Left renal pelvis (tissue), 4 donors: ENCODE data around the gene GLMP. TPM values are rescaled to one million over a fixed set of nuclear protein-coding genes. Genes with fewer than 3 reads are reported as not detected.

Experiments used
- DNase-seq, 4 donors: peaks; one replicate each; pipeline ENCODE4 v3.0.0-alpha.2; 2013; ENCODE audit warnings: low read depth in 4 of 4, low spot score in 3 of 4
- polyA plus RNA-seq, 4 donors: library from polyadenylated mRNA; unstranded; fragments of 120-200 nt; gene quantifications; one replicate each; pipeline ENCODE4 v1.2.1, GENCODE V29; 2013; ENCODE audit not compliant: insufficient read length in 4 of 4

Gene GLMP
- polyA plus RNA-seq, 4 donors, result 53.7 to 66.3 (median 63.0) TPM

- no peak for DNase-seq
Measured at GRCh38 chr1:156253634-156254033, 41.8 kb downstream of the GLMP start.

- DNase-seq, result no peak
Measured at GRCh38 chr1:156251527-156251926, 44.0 kb downstream of the GLMP start.

GRCh38 chr1:156249593-156249992, 45.9 kb downstream of the GLMP start:
- DNase-seq, result no peak

GRCh38 chr1:156248323-156248683, 47.2 kb downstream of the GLMP start:
- no peak for DNase-seq

- DNase-seq, result no peak
Measured at GRCh38 chr1:156247460-156248322, 47.8 kb downstream of the GLMP start, which contains the start of gene PAQR6. Gene PAQR6, minus strand, starts transcription at chr1:156248056. Its CDS starts 1,325 bp downstream, at chr1:156246731.

- DNase-seq, result no peak
Measured at GRCh38 chr1:156246781-156247459, 48.6 kb downstream of the GLMP start.

- no peak for DNase-seq
Measured at GRCh38 chr1:156246241-156246780, 49.2 kb downstream of the GLMP start.

- DNase-seq, result no peak
Measured at GRCh38 chr1:156245451-156246232, 49.8 kb downstream of the GLMP start.

- DNase-seq, result no peak
Measured at GRCh38 chr1:156244712-156245111, 50.8 kb downstream of the GLMP start.

GRCh38 chr1:156244126-156244525, 51.4 kb downstream of the GLMP start:
- no peak for DNase-seq

GRCh38 chr1:156242738-156243137, 52.7 kb downstream of the GLMP start:
- DNase-seq, result no peak

Other genes with a start within 250 kb of the GLMP start
- 10 to 100 TPM; 38.3 to 61.2 (median 51.5) TPM for gene UBQLN4, start 241.9 kb downstream of the GLMP start, polyA plus RNA-seq
- gene LAMTOR2, start 240.9 kb downstream of the GLMP start, polyA plus RNA-seq, result 10 to 100 TPM; 35.2 to 69.7 (median 51.8) TPM
- 10 to 100 TPM in 3 of 4 donors, 1 to 10 TPM in 1; 1.7 to 66.2 (median 52.7) TPM for gene RAB25, start 234.5 kb downstream of the GLMP start, polyA plus RNA-seq
- 10 to 100 TPM; 40.9 to 46.9 (median 45.0) TPM for gene MEX3A, start 213.2 kb downstream of the GLMP start, polyA plus RNA-seq
- 100 to 1,000 TPM in 2 of 4 donors, 10 to 100 TPM in 2; 94.5 to 161 (median 104) TPM for gene LMNA, start 181.0 kb downstream of the GLMP start, polyA plus RNA-seq
- gene SEMA4A, start 142.1 kb downstream of the GLMP start, polyA plus RNA-seq, result 10 to 100 TPM in 3 of 4 donors, 1 to 10 TPM in 1; 2.5 to 26.8 (median 22.4) TPM
- 10 to 100 TPM; 16.6 to 30.5 (median 27.7) TPM for gene SLC25A44, start 101.6 kb downstream of the GLMP start, polyA plus RNA-seq
- 100 to 1,000 TPM in 1 of 4 donors, 10 to 100 TPM in 3; 48.8 to 110 (median 80.0) TPM for gene PMF1, start 82.7 kb downstream of the GLMP start, polyA plus RNA-seq
- gene BGLAP, start 53.5 kb downstream of the GLMP start, polyA plus RNA-seq, result 1 to 10 TPM; 1.3 to 7.4 (median 1.9) TPM
- 1 to 10 TPM; 2.4 to 6.8 (median 4.0) TPM for gene PAQR6, start 47.6 kb downstream of the GLMP start, polyA plus RNA-seq
- 10 to 100 TPM; 34.1 to 70.1 (median 56.0) TPM for gene SMG5, start 12.9 kb downstream of the GLMP start, polyA plus RNA-seq
- gene TMEM79, start 11.4 kb downstream of the GLMP start, polyA plus RNA-seq, result 1 to 10 TPM; 4.1 to 9.2 (median 6.1) TPM
- not detected for gene VHLL, start 3.6 kb upstream of the GLMP start, polyA plus RNA-seq
- gene CCT3, start 42.6 kb upstream of the GLMP start, polyA plus RNA-seq, result 100 to 1,000 TPM; 211 to 364 (median 337) TPM
- gene TSACC, start 42.8 kb upstream of the GLMP start, polyA plus RNA-seq, result 1 to 10 TPM in 2 of 4 donors, under 1 TPM in 2; 0.23 to 2.2 (median 0.67) TPM
- gene RHBG, start 73.5 kb upstream of the GLMP start, polyA plus RNA-seq, result 10 to 100 TPM in 3 of 4 donors, under 1 TPM in 1; 0.26 to 26.3 (median 10.4) TPM
- gene MEF2D, start 205.1 kb upstream of the GLMP start, polyA plus RNA-seq, result 10 to 100 TPM; 21.1 to 30.2 (median 24.2) TPM